Measurements from ENCODE around the gene SFSWAP.
"Not testable (repeated sequence)": the region's sequence is repeated elsewhere in the genome, so short reads cannot be mapped to it uniquely, and the experiment has no call there.

Gene SFSWAP

GRCh38 chr12:131794061-131794460 is 83.2 kb downstream of the SFSWAP start:
- DNase-seq: no peak

- no peak for DNase-seq
Observed at GRCh38 chr12:131794573-131794972, 83.7 kb downstream of the SFSWAP start.

- DNase-seq: no peak
Observed at GRCh38 chr12:131795064-131795463, 84.2 kb downstream of the SFSWAP start.

- DNase-seq: peak; percentile 55
Observed at GRCh38 chr12:131795690-131796410, 85.0 kb downstream of the SFSWAP start.

- no peak for DNase-seq
Observed at GRCh38 chr12:131796411-131796736, 85.5 kb downstream of the SFSWAP start.

GRCh38 chr12:131796754-131797587 is 86.1 kb downstream of the SFSWAP start:
- no peak for DNase-seq

- no peak for DNase-seq
Observed at GRCh38 chr12:131797588-131797934, 86.7 kb downstream of the SFSWAP start.

- DNase-seq: no peak
Observed at GRCh38 chr12:131799195-131799594, 88.3 kb downstream of the SFSWAP start.

GRCh38 chr12:131799828-131800593 is 89.1 kb downstream of the SFSWAP start:
- peak; percentile 24 for DNase-seq

- DNase-seq: no peak
Observed at GRCh38 chr12:131800594-131801135, 89.8 kb downstream of the SFSWAP start.

- no peak for DNase-seq
Observed at GRCh38 chr12:131801254-131801866, 90.5 kb downstream of the SFSWAP start.

- DNase-seq: no peak
Observed at GRCh38 chr12:131803961-131804521, 93.2 kb downstream of the SFSWAP start.

GRCh38 chr12:131805421-131805820 is 94.5 kb downstream of the SFSWAP start:
- no peak for DNase-seq

- DNase-seq: no peak
Observed at GRCh38 chr12:131806674-131807073, 95.8 kb downstream of the SFSWAP start.

GRCh38 chr12:131808744-131809371 is 98.0 kb downstream of the SFSWAP start:
- DNase-seq: peak; percentile 42

- not testable (repeated sequence) for DNase-seq
Observed at GRCh38 chr12:131809476-131810254, 98.8 kb downstream of the SFSWAP start.

- DNase-seq: no peak
Observed at GRCh38 chr12:131810726-131811125, 99.8 kb downstream of the SFSWAP start.

- no peak for DNase-seq
Observed at GRCh38 chr12:131815131-131815530, 104.2 kb downstream of the SFSWAP start.

- no peak for DNase-seq
Observed at GRCh38 chr12:131816495-131816894, 105.6 kb downstream of the SFSWAP start.

- no peak for DNase-seq
Observed at GRCh38 chr12:131817241-131817640, 106.4 kb downstream of the SFSWAP start.

Measured in NCI-H345 (cell line).